ENCODE results near the gene NHSL1.

NHSL1 gene

GRCh38 chr6:138492113-138492512, 7.2 kb downstream of the NHSL1 start:
- no peak for DNase-seq

GRCh38 chr6:138491017-138491416, 8.3 kb downstream of the NHSL1 start:
- no peak for DNase-seq

- DNase-seq = no peak
Measured at GRCh38 chr6:138489846-138490245, 9.4 kb downstream of the NHSL1 start.

GRCh38 chr6:138487102-138487604, 12.1 kb downstream of the NHSL1 start:
- no peak for DNase-seq

GRCh38 chr6:138486249-138487101, 12.8 kb downstream of the NHSL1 start:
- DNase-seq = no peak

- no peak for DNase-seq
Measured at GRCh38 chr6:138485586-138486248, 13.6 kb downstream of the NHSL1 start.

- no peak for DNase-seq
Measured at GRCh38 chr6:138485005-138485545, 14.2 kb downstream of the NHSL1 start.

- no peak for DNase-seq
Measured at GRCh38 chr6:138484018-138484731, 15.1 kb downstream of the NHSL1 start.

- DNase-seq = no peak
Measured at GRCh38 chr6:138482816-138483215, 16.5 kb downstream of the NHSL1 start.

- no peak for DNase-seq
Measured at GRCh38 chr6:138480279-138480949, 18.9 kb downstream of the NHSL1 start.

GRCh38 chr6:138477913-138478539, 21.3 kb downstream of the NHSL1 start:
- no peak for DNase-seq

- no peak for DNase-seq
Measured at GRCh38 chr6:138476116-138476515, 23.2 kb downstream of the NHSL1 start.

GRCh38 chr6:138473144-138473543, 26.1 kb downstream of the NHSL1 start:
- no peak for DNase-seq

- DNase-seq = no peak
Measured at GRCh38 chr6:138468320-138469015, 30.8 kb downstream of the NHSL1 start.

- no peak for DNase-seq
Measured at GRCh38 chr6:138467901-138468300, 31.4 kb downstream of the NHSL1 start.

- no peak for DNase-seq
Measured at GRCh38 chr6:138465007-138465645, 34.2 kb downstream of the NHSL1 start.

GRCh38 chr6:138464085-138464484, 35.2 kb downstream of the NHSL1 start:
- DNase-seq = no peak

- no peak for DNase-seq
Measured at GRCh38 chr6:138461647-138462046, 37.6 kb downstream of the NHSL1 start.

GRCh38 chr6:138456401-138456790, 42.9 kb downstream of the NHSL1 start:
- DNase-seq = no peak

GRCh38 chr6:138455746-138456400, 43.4 kb downstream of the NHSL1 start:
- no peak for DNase-seq

Data from cerebellar nuclear complex (tissue), 1 donor.